Psoas muscle (tissue), 8 donors: ENCODE measurements around the gene PCDH9. TPM values are rescaled to one million over a fixed set of nuclear protein-coding genes. Genes with fewer than 3 reads are reported as not detected.

Source experiments
- ATAC-seq, 4 donors: fragments of 200-7000 bp; cut with Tn5 transposase; one replicate each; pipeline ENCODE4 v1.9.1; 2020; ENCODE audit warnings: moderate library complexity in 3 of 4, mild to moderate bottlenecking in 2 of 4
- DNase-seq, 2 donors: peaks; one replicate each; pipeline ENCODE4 v3.0.0-alpha.2; 2020
- H3K27ac ChIP-seq: fragments of 200-600 bp; one replicate; pipeline ENCODE4 v1.8.0; 2022
- H3K27me3 ChIP-seq, 3 donors: fragments of 200-600 bp in 1 of 3; one replicate each; pipeline versions ENCODE4 v1.6.1 to v1.8.0; 2013 to 2022; ENCODE audit warnings: low read length in 2 of 3, mild to moderate bottlenecking in 2 of 3, moderate library complexity in 1 of 3; ENCODE audit not compliant: insufficient read depth in 3 of 3
- H3K36me3 ChIP-seq, 2 donors: fragments of 200-600 bp in 1 of 2; one replicate each; pipeline versions ENCODE4 v1.6.1 to v1.8.0; 2013 to 2022; ENCODE audit warnings: low read depth in 1 of 2, mild to moderate bottlenecking in 1 of 2, moderate library complexity in 1 of 2; ENCODE audit not compliant: insufficient read depth in 1 of 2
- H3K4me1 ChIP-seq: fragments of 200-600 bp; one replicate; pipeline ENCODE4 v1.8.0; 2022
- H3K4me3 ChIP-seq: fragments of 200-600 bp; one replicate; pipeline ENCODE4 v1.8.0; 2022; ENCODE audit warnings: mild to moderate bottlenecking
- H3K9me3 ChIP-seq: fragments of 200-600 bp; one replicate; pipeline ENCODE4 v1.8.0; 2022
- CTCF ChIP-seq: fragments of 200-600 bp; IDR thresholded peaks from one replicate; pipeline ENCODE4 v1.8.0; 2022; ENCODE audit warnings: antibody characterized with exemption
- WGBS, 3 donors: extraction: QIAGEN DNeasy Blood & Tissue Kit; methylation state at CpG; one replicate each; pipeline versions ENCODE4 v1.1.6 to v1.1.7; 2013; 5-methylcytosine and 5-hydroxymethylcytosine counted together
- intact Hi-C, 2 donors: fragments of 100-400 bp; cut with DNase I; formaldehyde crosslinking; loops; one replicate each; pipeline versions ENCODE4 v1.11.0 to v1.14.2; 2022
- polyA plus RNA-seq, 3 donors: library from polyadenylated mRNA; stranded (reverse); fragments of 200-250 nt; gene quantifications; one replicate each; pipeline ENCODE4 v1.2.3, GENCODE V29; 2013
- total RNA-seq, 4 donors: library from RNA; stranded (reverse); fragmentation: NEBNext Ultra II Directional in 2 of 4; extraction: Animal tissue kit (Norgen Biotek cat#: 25700) in 2 of 4; gene quantifications; one replicate each; pipeline versions ENCODE4 v1.2.1 to v1.2.4, GENCODE V29; 2021 to 2023
- donor health status: healthy with polysubstance abuse.
- donor health status: DM: no; HTN: no; CAD: no; lungs with moderate emphysema.
- donor health status: Bipolar disorder and iron deficiency.
- donor health status: healthy.
- donor health status: DM: yes; HTN: yes; CAD: no.
- donor health status: DM: no; HTN: no; CAD: no.
- donor health status: DM: no; HTN: no; CAD: no.
- donor health status: DM: yes; HTN: yes; CAD: no.

PCDH9 gene
- total and polyA plus RNA-seq, 7 donors: 0.27 to 4.9 (median 2.1) TPM

GRCh38 chr13:67230404-67231288 is 510 bp upstream of the PCDH9 start:
- peak overlapping the region; percentile 84 for H3K27ac ChIP-seq
- peaks cover 4% of the 10 kb centered on the region for H3K4me1 ChIP-seq
- TF ChIP-seq CTCF: no peak
- WGBS, 3 donors: 0% methylated on average over 50 to 86 of the region's 86 CpGs
- DNase-seq (peak; percentile 95 to 96), ATAC-seq (peak; percentile 93 to 97 (median 94))
- intact Hi-C loops: no loop called here
- H3K27me3 ChIP-seq: no peaks in the 10 kb centered on the region
- peak overlapping the region; percentile 84 for H3K4me3 ChIP-seq
- H3K9me3 ChIP-seq: no peaks in the 10 kb centered on the region
- H3K36me3 ChIP-seq: no peaks in the 10 kb centered on the region

DNA sequence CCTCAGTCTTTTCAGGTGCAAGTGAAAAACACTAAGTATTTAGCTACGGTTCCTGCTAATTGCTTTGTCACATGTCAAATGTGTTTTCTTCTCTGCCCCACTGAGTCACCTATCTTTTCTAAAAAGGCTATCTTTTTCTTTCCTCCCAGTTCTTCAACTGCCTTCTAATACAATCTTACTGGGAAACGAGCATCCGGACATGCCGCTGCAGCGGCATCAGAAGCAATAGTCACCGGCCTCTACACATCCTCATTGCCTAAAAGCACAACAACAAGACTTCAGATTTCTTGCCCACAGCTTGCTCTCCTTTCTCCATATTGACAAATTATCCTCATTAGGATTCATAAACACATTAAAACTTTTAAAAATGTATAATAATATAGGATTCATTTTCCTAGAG is 1.2 kb downstream of the PCDH9 start:
- no peak for ATAC-seq
- no peak for TF ChIP-seq CTCF
- Histone ChIP-seq H3K36me3 (no peaks in the 10 kb centered on the region), H3K27me3 (no peaks in the 10 kb centered on the region), H3K4me3 (peak overlapping the region; percentile 84), H3K4me1 (peaks cover 5% of the 10 kb centered on the region), H3K27ac (no peak overlapping the region), H3K9me3 (no peaks in the 10 kb centered on the region)
- intact Hi-C loops: no loop called here
- DNase-seq: no peak
- WGBS, 3 donors: 4 to 17% (median 10%) methylated on average over 6 of the region's 6 CpGs

- H3K4me1 ChIP-seq: peaks cover 10% of the 10 kb centered on the region
- no peak for TF ChIP-seq CTCF
- 91 to 95% (median 92%) methylated on average over 3 of the region's 3 CpGs for WGBS, 3 donors
- intact Hi-C loops: no loop called here
- H3K4me3 ChIP-seq: peak overlapping the region; percentile 84
- no peak for DNase-seq
- H3K36me3 ChIP-seq: no peaks in the 10 kb centered on the region
- H3K27ac ChIP-seq: no peak overlapping the region
- no peaks in the 10 kb centered on the region for H3K9me3 ChIP-seq
- ATAC-seq: no peak
- H3K27me3 ChIP-seq: no peaks in the 10 kb centered on the region
Observed at GRCh38 chr13:67228031-67228430, 2.1 kb downstream of the PCDH9 start.

DNA sequence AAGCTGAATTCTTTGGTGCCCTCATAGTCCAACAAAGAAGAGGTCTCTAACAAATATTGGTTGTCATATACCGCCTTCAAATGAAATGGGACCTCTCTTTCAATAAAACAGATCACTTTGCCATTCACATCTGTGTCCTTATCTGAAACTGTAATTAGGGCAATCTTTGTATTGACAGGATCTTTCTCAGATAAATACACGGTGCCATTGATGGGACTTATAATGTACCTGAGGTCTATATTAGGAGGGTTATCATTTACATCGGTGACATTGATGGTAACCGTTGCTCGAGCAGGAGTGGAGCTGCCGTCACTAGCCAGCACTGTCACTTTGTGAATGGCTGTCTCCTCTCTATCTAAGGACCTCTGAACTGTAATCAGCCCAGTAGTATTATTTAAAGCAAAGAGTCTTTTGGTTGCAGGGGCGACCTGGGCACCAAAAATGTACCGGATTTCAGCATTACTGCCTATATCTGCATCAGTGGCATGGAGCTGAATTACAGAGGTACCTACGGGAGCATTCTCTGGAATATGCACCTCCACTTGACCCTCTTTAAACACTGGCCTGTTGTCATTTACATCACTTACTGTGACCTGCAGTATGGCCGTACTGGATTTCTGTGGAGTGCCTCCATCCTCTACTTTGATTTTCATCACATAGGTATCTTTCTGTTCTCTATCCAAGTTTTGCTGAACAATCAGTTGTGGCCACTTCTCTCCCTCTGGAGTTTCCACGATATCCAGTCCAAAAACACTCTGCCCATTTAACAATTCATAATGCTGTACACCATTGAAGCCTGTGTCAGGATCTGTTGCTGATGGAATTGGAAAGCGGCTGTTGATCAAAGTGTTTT is 2.8 kb downstream of the PCDH9 start:
- DNase-seq (no peak), ATAC-seq (no peak)
- intact Hi-C loops: no loop called here
- Histone ChIP-seq H3K36me3 (no peaks in the 10 kb centered on the region), H3K4me1 (peaks cover 8% of the 10 kb centered on the region), H3K4me3 (peak overlapping the region; percentile 84), H3K27ac (no peak overlapping the region), H3K27me3 (no peaks in the 10 kb centered on the region), H3K9me3 (no peaks in the 10 kb centered on the region)
- WGBS, 3 donors: 88 to 94% (median 91%) methylated on average over 12 of the region's 12 CpGs
- no peak for TF ChIP-seq CTCF
